Measurements from ENCODE around the gene BCL11A. TPM values are rescaled to one million over a fixed set of nuclear protein-coding genes. Genes with fewer than 3 reads are reported as not detected.

Gene BCL11A
- total and polyA plus RNA-seq, 4 donors, result 0.08 to 8.5 (median 0.47) TPM

- TF ChIP-seq FOXA2 (IDR thresholded peaks at IDR 0.05) (no peak), YY1 (IDR thresholded peaks at IDR 0.05) (no peak), REST (IDR thresholded peaks at IDR 0.05) (no peak), TAF1 (conservative IDR thresholded peaks at IDR 0.05) (no peak), HNF4G (IDR thresholded peaks at IDR 0.05) (no peak), ATF3 (IDR thresholded peaks at IDR 0.05) (no peak), JUND (IDR thresholded peaks at IDR 0.05) (no peak), RXRA (IDR thresholded peaks at IDR 0.05) (no peak), RAD21 (IDR thresholded peaks at IDR 0.05) (no peak), ZBTB33 (IDR thresholded peaks at IDR 0.05) (no peak), HNF4A (conservative IDR thresholded peaks at IDR 0.05) (no peak), EGR1 (IDR thresholded peaks at IDR 0.05; ENCODE audit: low read depth in 2 of 2) (no peak), GABPA (IDR thresholded peaks at IDR 0.05 in 1 of 2, conservative IDR thresholded peaks at IDR 0.05 in 1 of 2) (no peak), NR2F2 (IDR thresholded peaks at IDR 0.05) (no peak), SP1 (IDR thresholded peaks at IDR 0.05) (no peak)
- TF ChIP-seq, protein P1, sequence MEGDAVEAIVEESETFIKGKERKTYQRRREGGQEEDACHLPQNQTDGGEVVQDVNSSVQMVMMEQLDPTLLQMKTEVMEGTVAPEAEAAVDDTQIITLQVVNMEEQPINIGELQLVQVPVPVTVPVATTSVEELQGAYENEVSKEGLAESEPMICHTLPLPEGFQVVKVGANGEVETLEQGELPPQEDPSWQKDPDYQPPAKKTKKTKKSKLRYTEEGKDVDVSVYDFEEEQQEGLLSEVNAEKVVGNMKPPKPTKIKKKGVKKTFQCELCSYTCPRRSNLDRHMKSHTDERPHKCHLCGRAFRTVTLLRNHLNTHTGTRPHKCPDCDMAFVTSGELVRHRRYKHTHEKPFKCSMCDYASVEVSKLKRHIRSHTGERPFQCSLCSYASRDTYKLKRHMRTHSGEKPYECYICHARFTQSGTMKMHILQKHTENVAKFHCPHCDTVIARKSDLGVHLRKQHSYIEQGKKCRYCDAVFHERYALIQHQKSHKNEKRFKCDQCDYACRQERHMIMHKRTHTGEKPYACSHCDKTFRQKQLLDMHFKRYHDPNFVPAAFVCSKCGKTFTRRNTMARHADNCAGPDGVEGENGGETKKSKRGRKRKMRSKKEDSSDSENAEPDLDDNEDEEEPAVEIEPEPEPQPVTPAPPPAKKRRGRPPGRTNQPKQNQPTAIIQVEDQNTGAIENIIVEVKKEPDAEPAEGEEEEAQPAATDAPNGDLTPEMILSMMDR (IDR thresholded peaks at IDR 0.05; ENCODE audit: low read depth, low read length, missing input control), result no peak
- TF ChIP-seq, protein P2, sequence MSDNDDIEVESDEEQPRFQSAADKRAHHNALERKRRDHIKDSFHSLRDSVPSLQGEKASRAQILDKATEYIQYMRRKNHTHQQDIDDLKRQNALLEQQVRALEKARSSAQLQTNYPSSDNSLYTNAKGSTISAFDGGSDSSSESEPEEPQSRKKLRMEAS (IDR thresholded peaks at IDR 0.05), result no peak
- no peaks in the 10 kb centered on the region for H3K4me1 ChIP-seq (ENCODE audit: control insufficient read depth in 4 of 4, insufficient read depth in 4 of 4, low read length in 3 of 4)
These were observed 113.2 kb downstream of the BCL11A start for GRCh38 chr2:60440079-60440766.

More at GRCh38 chr2:60440079-60440766, 113.2 kb downstream of the BCL11A start:
- Histone ChIP-seq H3K27ac (ENCODE audit: low read depth in 1 of 2, low read length in 2 of 2) (no peak overlapping the region), H3K36me3 (ENCODE audit: control insufficient read depth in 4 of 4, insufficient read depth in 3 of 4, low read depth in 1 of 4, low read length in 3 of 4) (no peaks in the 10 kb centered on the region), H3K27me3 (ENCODE audit: control insufficient read depth in 4 of 4, insufficient read depth in 4 of 4, low read length in 3 of 4) (no peaks in the 10 kb centered on the region), H3K9ac (ENCODE audit: low read depth in 1 of 2, low read length in 2 of 2) (no peak overlapping the region), H3K9me3 (ENCODE audit: control insufficient read depth in 4 of 4, low read length in 3 of 4) (no peaks in the 10 kb centered on the region), H3K4me3 (ENCODE audit: low read depth in 1 of 3, low read length in 3 of 3) (no peak overlapping the region)
- 94% methylated on average over 3 of the region's 3 CpGs for WGBS
- DNase-seq (ENCODE audit: low spot score), result no peak

Data from liver (tissue), 9 donors.